Measurements from ENCODE around the gene KLKB1. TPM values are rescaled to one million over a fixed set of nuclear protein-coding genes. Genes with fewer than 3 reads are reported as not detected.
A peak's percentile ranks its signal among the peaks of the same experiment; 100 is the strongest.

KLKB1 gene
- total RNA-seq, 1 experiment from 2014 or later: 10.1 TPM

GRCh38 chr4:186265683-186266652 lies 38.7 kb downstream of the KLKB1 start, which contains the start of gene F11:
Gene F11, plus strand, starts transcription at chr4:186266189. Its CDS starts 948 bp downstream, at chr4:186267137.
- peaks cover 62% of the 10 kb centered on the region for H3K4me1 Mint-ChIP-seq
- DNase-seq (ENCODE audit: low spot score) (no peak), ATAC-seq (peak; percentile 89)
- TF ChIP-seq ZNF232 (CRISPR knock-in tag; IDR thresholded peaks at IDR 0.05): 0 out of 2 replicates have a peak, but pooled peaks have one; percentile 30
- no peak for TF ChIP-seq USF1 (CRISPR knock-in tag; IDR thresholded peaks at IDR 0.05)
- 0 out of 2 replicates have a peak, but pooled peaks have one; percentile 34 for TF ChIP-seq FOXK1 (CRISPR knock-in tag; IDR thresholded peaks at IDR 0.05)
- TF ChIP-seq ATF6 (CRISPR knock-in tag; IDR thresholded peaks at IDR 0.05): no peak
- no peak for TF ChIP-seq OVOL2 (CRISPR knock-in tag; IDR thresholded peaks at IDR 0.05; ENCODE audit: borderline replicate concordance)
- 0 out of 2 replicates have a peak, but pooled peaks have one; percentile 22 for TF ChIP-seq USF2 (CRISPR knock-in tag; IDR thresholded peaks at IDR 0.05)
- TF ChIP-seq NR3C1 (CRISPR knock-in tag; conservative IDR thresholded peaks at IDR 0.05; ENCODE audit: low read depth): no peak
- TF ChIP-seq NR2C2 (CRISPR knock-in tag; IDR thresholded peaks at IDR 0.05): no peak
- TF ChIP-seq CREM (CRISPR knock-in tag; IDR thresholded peaks at IDR 0.05): no peak
- no peak for TF ChIP-seq RORB (CRISPR knock-in tag; IDR thresholded peaks at IDR 0.05)
- no peak for TF ChIP-seq E2F1 (CRISPR knock-in tag; IDR thresholded peaks at IDR 0.05)
- no peak for TF ChIP-seq E2F4 (CRISPR knock-in tag; IDR thresholded peaks at IDR 0.05; ENCODE audit: borderline replicate concordance, low read depth)
- TF ChIP-seq AFF4 (CRISPR knock-in tag; IDR thresholded peaks at IDR 0.05; ENCODE audit: borderline replicate concordance): peak; percentile 58; the same call in 1 of the 2 replicates
- no peak for TF ChIP-seq ZNF416 (CRISPR knock-in tag; IDR thresholded peaks at IDR 0.05)
- no peak for TF ChIP-seq FOXP1 (CRISPR knock-in tag; IDR thresholded peaks at IDR 0.05; ENCODE audit: borderline replicate concordance)
- no peak for TF ChIP-seq GABPB1 (CRISPR knock-in tag; IDR thresholded peaks at IDR 0.05)
- no peak for TF ChIP-seq MAX (CRISPR knock-in tag; IDR thresholded peaks at IDR 0.05)
- peak; percentile 52; the same call in 1 of the 2 replicates for TF ChIP-seq ZBTB21 (CRISPR knock-in tag; IDR thresholded peaks at IDR 0.05; ENCODE audit: borderline replicate concordance)
- TF ChIP-seq TEAD4 (CRISPR knock-in tag; IDR thresholded peaks at IDR 0.05): no peak
- TF ChIP-seq ETV6 (CRISPR knock-in tag; IDR thresholded peaks at IDR 0.05): no peak; the same call in 1 of the 2 replicates
- CTCF ChIA-PET: interaction anchor here (0.6 to 1.6 kb wide), 7 partner anchors 15 to 228 kb away, joined by 3 to 9 read pairs (median 3); no protein-coding TSS in a partner anchor
- H3K9me3 Mint-ChIP-seq: peaks cover 4% of the 10 kb centered on the region
- peaks cover 3% of the 10 kb centered on the region; the same call in 1 of the 2 replicates for H3K36me3 Mint-ChIP-seq
- POLR2A ChIA-PET: interaction anchor here (1.0 to 3.0 kb wide), 4 partner anchors 15 to 458 kb away, joined by 3 to 15 read pairs (median 10); partner anchors contain the start of gene FAT1
- no peaks in the 10 kb centered on the region for H3K27me3 Mint-ChIP-seq (ENCODE audit: low read depth)
- peak within 1 kb of the TSS; percentile 65 for H3K4me3 Mint-ChIP-seq
- H3K27ac Mint-ChIP-seq: peak within 1 kb of the TSS; percentile 100
